HEK293 (cell line): ENCODE results near the gene RASA2.

ENCODE experiments used
- CTCF ChIA-PET: fragments of 350-600 bp; formaldehyde crosslinking; extraction: SDS; loops from one replicate; lab custom pipeline; 2021; ENCODE audit warnings: antibody characterized with exemption; lab: Yijun Ruan, JAX
- POLR2A ChIA-PET: fragments of 300-600 bp; formaldehyde crosslinking; extraction: SDS; loops from one replicate; lab custom pipeline; 2020; ENCODE audit warnings: antibody characterized with exemption, inconsistent platforms; lab: Yijun Ruan, JAX
- H3K27ac ChIP-seq: fragments of 200-500 bp; sonication (Bioruptor generic); 2 replicates; pipeline ENCODE4 v1.5.1; 2014; ENCODE audit warnings: low read depth, low read length, control low read depth, inconsistent platforms; ENCODE audit errors: extremely low read depth
- H3K36me3 ChIP-seq, 2 experiments: fragments of 200-500 bp in 1 of 2; sonication (Bioruptor generic) in 1 of 2; 1 replicate in 1 of 2; 2 replicates in 1 of 2; pipeline ENCODE4 v1.5.1; 2014 to 2017; ENCODE audit warnings: inconsistent platforms in 2 of 2, low read length in 2 of 2; ENCODE audit not compliant: control insufficient read depth in 2 of 2, insufficient read depth in 1 of 2
- H3K4me1 ChIP-seq: fragments of 200-500 bp; sonication (Bioruptor generic); 2 replicates; pipeline ENCODE4 v1.5.1; 2014; ENCODE audit warnings: mild to moderate bottlenecking, low read length, inconsistent platforms; ENCODE audit not compliant: control insufficient read depth, insufficient read depth
- H3K4me3 ChIP-seq: 2 replicates; pipeline ENCODE4 v1.5.1; 2011; ENCODE audit warnings: low read depth, mild to moderate bottlenecking, control low read depth, low read length, moderate library complexity
- H3K9me3 ChIP-seq: fragments of 200-500 bp; sonication (Bioruptor generic); 2 replicates; pipeline ENCODE4 v1.5.1; 2014; ENCODE audit warnings: low read depth, low read length, inconsistent platforms; ENCODE audit not compliant: control insufficient read depth, insufficient read depth
- EGR2 ChIP-seq: fragments of 450-650 bp; formaldehyde crosslinking; IDR thresholded peaks from 2 replicates; pipeline ENCODE4 v1.5.1; 2016; ENCODE audit warnings: low read depth, missing biosample characterization, missing genetic modification characterization
- KLF7 ChIP-seq: fragments of 450-650 bp; formaldehyde crosslinking; IDR thresholded peaks from 2 replicates; pipeline ENCODE4 v1.5.1; 2016; ENCODE audit warnings: missing biosample characterization, missing genetic modification characterization, borderline replicate concordance
- MEIS1 ChIP-seq: sonication (generic); formaldehyde crosslinking; IDR thresholded peaks from 2 replicates; pipeline ENCODE4 v1.8.1; 2022; ENCODE audit warnings: missing genetic modification reagents, mild to moderate bottlenecking, borderline replicate concordance
- MYNN ChIP-seq: fragments of 450-650 bp; formaldehyde crosslinking; IDR thresholded peaks from 2 replicates; pipeline ENCODE4 v1.5.1; 2016; ENCODE audit warnings: missing biosample characterization, missing genetic modification characterization, borderline replicate concordance
- OSR2 ChIP-seq: fragments of 450-650 bp; formaldehyde crosslinking; IDR thresholded peaks from 2 replicates; pipeline ENCODE4 v1.5.1; 2016; ENCODE audit warnings: missing biosample characterization, missing genetic modification characterization
- REPIN1 ChIP-seq: fragments of 450-650 bp; formaldehyde crosslinking; IDR thresholded peaks from 2 replicates; pipeline ENCODE4 v1.5.1; 2017; ENCODE audit warnings: missing biosample characterization, missing genetic modification characterization, low read depth
- SCRT1 ChIP-seq: fragments of 450-650 bp; formaldehyde crosslinking; IDR thresholded peaks from 2 replicates; pipeline ENCODE4 v1.5.1; 2016; ENCODE audit warnings: missing biosample characterization, missing genetic modification characterization, borderline replicate concordance
- SP7 ChIP-seq: fragments of 450-650 bp; formaldehyde crosslinking; IDR thresholded peaks from 2 replicates; pipeline ENCODE4 v1.5.1; 2016; ENCODE audit warnings: missing biosample characterization, missing genetic modification characterization
- ZFP3 ChIP-seq: fragments of 450-650 bp; formaldehyde crosslinking; IDR thresholded peaks from 2 replicates; pipeline ENCODE4 v1.5.1; 2016; ENCODE audit warnings: low read depth, missing biosample characterization, missing genetic modification characterization
- ZIC2 ChIP-seq: fragments of 450-650 bp; formaldehyde crosslinking; IDR thresholded peaks from 2 replicates; pipeline ENCODE4 v1.5.1; 2016; ENCODE audit warnings: missing biosample characterization, missing genetic modification characterization
- ZNF174 ChIP-seq: fragments of 450-650 bp; formaldehyde crosslinking; IDR thresholded peaks from 2 replicates; pipeline ENCODE4 v1.5.0; 2017; ENCODE audit warnings: missing biosample characterization, mild to moderate bottlenecking, missing genetic modification characterization
- ZNF529 ChIP-seq: fragments of 450-650 bp; formaldehyde crosslinking; IDR thresholded peaks from 2 replicates; pipeline ENCODE4 v1.5.1; 2017; ENCODE audit warnings: missing genetic modification characterization, missing biosample characterization; ENCODE audit not compliant: insufficient replicate concordance
- ZNF660 ChIP-seq: fragments of 450-650 bp; IDR thresholded peaks from 2 replicates; pipeline ENCODE4 v1.5.1; 2018; ENCODE audit warnings: missing biosample characterization, mild to moderate bottlenecking, missing genetic modification characterization
- ZNF701 ChIP-seq: fragments of 450-650 bp; formaldehyde crosslinking; IDR thresholded peaks from 2 replicates; pipeline ENCODE4 v1.5.1; 2016; ENCODE audit warnings: missing biosample characterization, missing genetic modification characterization
- ZNF768 ChIP-seq: fragments of 450-650 bp; formaldehyde crosslinking; IDR thresholded peaks from 2 replicates; pipeline ENCODE4 v1.5.1; 2018; ENCODE audit warnings: missing biosample characterization, mild to moderate bottlenecking, missing genetic modification characterization
- ZNF843 ChIP-seq: fragments of 450-650 bp; formaldehyde crosslinking; IDR thresholded peaks from 2 replicates; pipeline ENCODE4 v1.5.1; 2016; ENCODE audit warnings: missing biosample characterization, missing genetic modification characterization
- TF ChIP-seq, protein P1 (sequence below): fragments of 450-650 bp; formaldehyde crosslinking; IDR thresholded peaks from 2 replicates; pipeline ENCODE4 v1.5.1; 2016; ENCODE audit warnings: missing biosample characterization, missing genetic modification characterization
- TF ChIP-seq, protein P2 (sequence below): fragments of 450-650 bp; IDR thresholded peaks from 2 replicates; pipeline ENCODE4 v1.5.1; 2018; ENCODE audit warnings: missing biosample characterization, missing genetic modification characterization
- TF ChIP-seq, protein P3 (sequence below): fragments of 450-650 bp; formaldehyde crosslinking; IDR thresholded peaks from 2 replicates; pipeline ENCODE4 v1.5.1; 2016; ENCODE audit warnings: missing biosample characterization, missing genetic modification characterization
- TF ChIP-seq, protein P4 (sequence below): fragments of 450-650 bp; formaldehyde crosslinking; IDR thresholded peaks from 2 replicates; pipeline ENCODE4 v1.5.1; 2016; ENCODE audit warnings: missing biosample characterization, missing genetic modification characterization
- TF ChIP-seq, protein P5 (sequence below): fragments of 450-650 bp; formaldehyde crosslinking; IDR thresholded peaks from 2 replicates; pipeline ENCODE4 v1.5.0; 2017; ENCODE audit warnings: missing biosample characterization, missing genetic modification characterization, borderline replicate concordance
- TF ChIP-seq, protein P6 (sequence below): fragments of 450-650 bp; formaldehyde crosslinking; optimal IDR thresholded peaks from 2 replicates; pipeline ENCODE3; 2016; ENCODE audit warnings: missing biosample characterization, mild to moderate bottlenecking, missing genetic modification characterization

The RASA2 gene

DNA sequence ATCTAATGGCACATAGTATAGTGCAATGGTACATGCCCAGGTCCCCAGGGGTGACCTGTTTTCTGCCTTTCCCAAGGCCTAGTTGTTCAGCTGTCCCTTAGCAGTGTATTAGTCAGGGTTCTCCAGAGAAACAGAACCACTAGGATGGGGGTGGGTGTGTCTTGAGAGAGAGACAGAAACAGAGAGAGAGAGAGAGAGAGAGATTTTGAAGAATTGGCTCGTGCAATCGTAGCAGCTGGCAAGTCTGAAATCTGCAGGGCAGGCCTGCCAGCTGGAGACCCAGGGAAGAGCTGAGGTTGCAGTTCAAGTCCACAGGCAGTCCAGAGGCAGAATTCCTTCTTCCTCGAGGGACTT is 160.7 kb downstream of the RASA2 start (continued):
- TF ChIP-seq MEIS1 = no peak
- no peak for TF ChIP-seq ZFP3
- no peak for TF ChIP-seq ZNF529 (tag by site-specific recombination)

DNA sequence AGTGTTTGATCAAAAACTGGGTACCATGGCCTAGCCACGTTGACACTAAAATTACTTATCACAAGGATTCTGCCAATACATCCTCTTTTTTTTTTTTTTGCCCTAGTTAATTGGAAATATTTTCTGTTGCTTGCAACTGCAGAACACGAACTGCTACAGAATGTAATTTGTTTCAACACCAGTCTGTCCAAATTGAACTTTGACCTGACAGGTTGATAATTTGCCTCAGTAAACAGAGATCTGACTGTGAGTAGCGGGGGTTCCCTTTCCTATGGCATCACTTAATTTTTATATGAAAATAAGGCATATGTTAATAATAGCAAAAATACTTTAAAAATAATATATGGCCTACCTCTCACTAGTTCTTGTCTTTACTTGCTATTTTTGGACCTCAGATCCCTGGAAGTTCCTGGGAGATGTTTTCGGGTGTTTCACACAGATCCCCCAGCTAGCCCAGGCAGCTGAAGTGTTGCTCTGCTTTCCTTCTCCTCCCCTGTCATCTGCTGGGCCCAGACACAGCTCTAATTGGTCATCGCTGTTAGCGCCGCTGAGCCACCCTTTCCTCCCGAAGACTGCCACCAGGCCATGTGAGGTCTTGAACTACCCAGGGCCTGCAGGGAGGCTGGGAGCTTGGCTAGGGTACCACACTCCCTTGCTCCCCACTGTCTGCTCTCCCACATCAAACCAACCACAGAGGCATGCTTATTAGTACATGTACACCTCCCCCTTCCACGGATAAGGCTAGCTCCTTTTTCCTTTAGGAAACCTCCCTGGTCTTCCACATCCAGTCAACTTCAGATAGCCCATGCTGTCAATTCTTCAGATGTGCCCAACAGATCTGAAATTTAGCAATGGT is 161.5 kb downstream of the RASA2 start:
- TF ChIP-seq, protein P1, sequence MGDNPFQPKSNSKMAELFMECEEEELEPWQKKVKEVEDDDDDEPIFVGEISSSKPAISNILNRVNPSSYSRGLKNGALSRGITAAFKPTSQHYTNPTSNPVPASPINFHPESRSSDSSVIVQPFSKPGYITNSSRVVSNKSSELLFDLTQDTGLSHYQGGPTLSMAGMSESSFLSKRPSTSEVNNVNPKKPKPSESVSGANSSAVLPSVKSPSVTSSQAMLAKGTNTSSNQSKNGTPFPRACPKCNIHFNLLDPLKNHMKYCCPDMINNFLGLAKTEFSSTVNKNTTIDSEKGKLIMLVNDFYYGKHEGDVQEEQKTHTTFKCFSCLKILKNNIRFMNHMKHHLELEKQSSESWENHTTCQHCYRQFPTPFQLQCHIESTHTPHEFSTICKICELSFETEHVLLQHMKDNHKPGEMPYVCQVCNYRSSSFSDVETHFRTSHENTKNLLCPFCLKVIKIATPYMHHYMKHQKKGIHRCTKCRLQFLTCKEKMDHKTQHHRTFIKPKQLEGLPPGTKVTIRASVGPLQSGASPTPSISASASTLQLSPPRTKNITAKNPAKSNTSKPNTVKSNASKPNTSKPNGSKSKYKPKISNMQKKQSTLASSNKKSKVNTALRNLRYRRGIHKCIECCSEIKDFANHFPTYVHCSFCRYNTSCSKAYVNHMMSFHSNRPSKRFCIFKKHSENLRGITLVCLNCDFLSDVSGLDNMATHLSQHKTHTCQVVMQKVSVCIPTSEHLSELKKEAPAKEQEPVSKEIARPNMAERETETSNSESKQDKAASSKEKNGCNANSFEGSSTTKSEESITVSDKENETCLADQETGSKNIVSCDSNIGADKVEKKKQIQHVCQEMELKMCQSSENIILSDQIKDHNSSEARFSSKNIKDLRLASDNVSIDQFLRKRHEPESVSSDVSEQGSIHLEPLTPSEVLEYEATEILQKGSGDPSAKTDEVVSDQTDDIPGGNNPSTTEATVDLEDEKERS (tag by site-specific recombination) = no peak
- no peak for TF ChIP-seq SP7 (tag by site-specific recombination)
- TF ChIP-seq ZNF843 = no peak
- no peak for TF ChIP-seq ZNF701 (tag by site-specific recombination)
- no peak for TF ChIP-seq EGR2
- TF ChIP-seq, protein P2, sequence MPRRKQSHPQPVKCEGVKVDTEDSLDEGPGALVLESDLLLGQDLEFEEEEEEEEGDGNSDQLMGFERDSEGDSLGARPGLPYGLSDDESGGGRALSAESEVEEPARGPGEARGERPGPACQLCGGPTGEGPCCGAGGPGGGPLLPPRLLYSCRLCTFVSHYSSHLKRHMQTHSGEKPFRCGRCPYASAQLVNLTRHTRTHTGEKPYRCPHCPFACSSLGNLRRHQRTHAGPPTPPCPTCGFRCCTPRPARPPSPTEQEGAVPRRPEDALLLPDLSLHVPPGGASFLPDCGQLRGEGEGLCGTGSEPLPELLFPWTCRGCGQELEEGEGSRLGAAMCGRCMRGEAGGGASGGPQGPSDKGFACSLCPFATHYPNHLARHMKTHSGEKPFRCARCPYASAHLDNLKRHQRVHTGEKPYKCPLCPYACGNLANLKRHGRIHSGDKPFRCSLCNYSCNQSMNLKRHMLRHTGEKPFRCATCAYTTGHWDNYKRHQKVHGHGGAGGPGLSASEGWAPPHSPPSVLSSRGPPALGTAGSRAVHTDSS (tag by site-specific recombination) = no peak
- TF ChIP-seq, protein P3, sequence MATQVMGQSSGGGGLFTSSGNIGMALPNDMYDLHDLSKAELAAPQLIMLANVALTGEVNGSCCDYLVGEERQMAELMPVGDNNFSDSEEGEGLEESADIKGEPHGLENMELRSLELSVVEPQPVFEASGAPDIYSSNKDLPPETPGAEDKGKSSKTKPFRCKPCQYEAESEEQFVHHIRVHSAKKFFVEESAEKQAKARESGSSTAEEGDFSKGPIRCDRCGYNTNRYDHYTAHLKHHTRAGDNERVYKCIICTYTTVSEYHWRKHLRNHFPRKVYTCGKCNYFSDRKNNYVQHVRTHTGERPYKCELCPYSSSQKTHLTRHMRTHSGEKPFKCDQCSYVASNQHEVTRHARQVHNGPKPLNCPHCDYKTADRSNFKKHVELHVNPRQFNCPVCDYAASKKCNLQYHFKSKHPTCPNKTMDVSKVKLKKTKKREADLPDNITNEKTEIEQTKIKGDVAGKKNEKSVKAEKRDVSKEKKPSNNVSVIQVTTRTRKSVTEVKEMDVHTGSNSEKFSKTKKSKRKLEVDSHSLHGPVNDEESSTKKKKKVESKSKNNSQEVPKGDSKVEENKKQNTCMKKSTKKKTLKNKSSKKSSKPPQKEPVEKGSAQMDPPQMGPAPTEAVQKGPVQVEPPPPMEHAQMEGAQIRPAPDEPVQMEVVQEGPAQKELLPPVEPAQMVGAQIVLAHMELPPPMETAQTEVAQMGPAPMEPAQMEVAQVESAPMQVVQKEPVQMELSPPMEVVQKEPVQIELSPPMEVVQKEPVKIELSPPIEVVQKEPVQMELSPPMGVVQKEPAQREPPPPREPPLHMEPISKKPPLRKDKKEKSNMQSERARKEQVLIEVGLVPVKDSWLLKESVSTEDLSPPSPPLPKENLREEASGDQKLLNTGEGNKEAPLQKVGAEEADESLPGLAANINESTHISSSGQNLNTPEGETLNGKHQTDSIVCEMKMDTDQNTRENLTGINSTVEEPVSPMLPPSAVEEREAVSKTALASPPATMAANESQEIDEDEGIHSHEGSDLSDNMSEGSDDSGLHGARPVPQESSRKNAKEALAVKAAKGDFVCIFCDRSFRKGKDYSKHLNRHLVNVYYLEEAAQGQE (tag by site-specific recombination) = no peak
- TF ChIP-seq, protein P4, sequence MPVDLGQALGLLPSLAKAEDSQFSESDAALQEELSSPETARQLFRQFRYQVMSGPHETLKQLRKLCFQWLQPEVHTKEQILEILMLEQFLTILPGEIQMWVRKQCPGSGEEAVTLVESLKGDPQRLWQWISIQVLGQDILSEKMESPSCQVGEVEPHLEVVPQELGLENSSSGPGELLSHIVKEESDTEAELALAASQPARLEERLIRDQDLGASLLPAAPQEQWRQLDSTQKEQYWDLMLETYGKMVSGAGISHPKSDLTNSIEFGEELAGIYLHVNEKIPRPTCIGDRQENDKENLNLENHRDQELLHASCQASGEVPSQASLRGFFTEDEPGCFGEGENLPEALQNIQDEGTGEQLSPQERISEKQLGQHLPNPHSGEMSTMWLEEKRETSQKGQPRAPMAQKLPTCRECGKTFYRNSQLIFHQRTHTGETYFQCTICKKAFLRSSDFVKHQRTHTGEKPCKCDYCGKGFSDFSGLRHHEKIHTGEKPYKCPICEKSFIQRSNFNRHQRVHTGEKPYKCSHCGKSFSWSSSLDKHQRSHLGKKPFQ = no peak
- TF ChIP-seq ZNF768 (tag by site-specific recombination) = no peak
- no peak for TF ChIP-seq KLF7 (tag by site-specific recombination)
- TF ChIP-seq, protein P5, sequence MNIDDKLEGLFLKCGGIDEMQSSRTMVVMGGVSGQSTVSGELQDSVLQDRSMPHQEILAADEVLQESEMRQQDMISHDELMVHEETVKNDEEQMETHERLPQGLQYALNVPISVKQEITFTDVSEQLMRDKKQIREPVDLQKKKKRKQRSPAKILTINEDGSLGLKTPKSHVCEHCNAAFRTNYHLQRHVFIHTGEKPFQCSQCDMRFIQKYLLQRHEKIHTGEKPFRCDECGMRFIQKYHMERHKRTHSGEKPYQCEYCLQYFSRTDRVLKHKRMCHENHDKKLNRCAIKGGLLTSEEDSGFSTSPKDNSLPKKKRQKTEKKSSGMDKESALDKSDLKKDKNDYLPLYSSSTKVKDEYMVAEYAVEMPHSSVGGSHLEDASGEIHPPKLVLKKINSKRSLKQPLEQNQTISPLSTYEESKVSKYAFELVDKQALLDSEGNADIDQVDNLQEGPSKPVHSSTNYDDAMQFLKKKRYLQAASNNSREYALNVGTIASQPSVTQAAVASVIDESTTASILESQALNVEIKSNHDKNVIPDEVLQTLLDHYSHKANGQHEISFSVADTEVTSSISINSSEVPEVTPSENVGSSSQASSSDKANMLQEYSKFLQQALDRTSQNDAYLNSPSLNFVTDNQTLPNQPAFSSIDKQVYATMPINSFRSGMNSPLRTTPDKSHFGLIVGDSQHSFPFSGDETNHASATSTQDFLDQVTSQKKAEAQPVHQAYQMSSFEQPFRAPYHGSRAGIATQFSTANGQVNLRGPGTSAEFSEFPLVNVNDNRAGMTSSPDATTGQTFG = no peak
- no peak for TF ChIP-seq SCRT1 (tag by site-specific recombination)
- no peak for TF ChIP-seq REPIN1 (tag by site-specific recombination)
- TF ChIP-seq ZNF174 (tag by site-specific recombination) = no peak
- no peak for TF ChIP-seq ZIC2 (tag by site-specific recombination)
- TF ChIP-seq, protein P6, sequence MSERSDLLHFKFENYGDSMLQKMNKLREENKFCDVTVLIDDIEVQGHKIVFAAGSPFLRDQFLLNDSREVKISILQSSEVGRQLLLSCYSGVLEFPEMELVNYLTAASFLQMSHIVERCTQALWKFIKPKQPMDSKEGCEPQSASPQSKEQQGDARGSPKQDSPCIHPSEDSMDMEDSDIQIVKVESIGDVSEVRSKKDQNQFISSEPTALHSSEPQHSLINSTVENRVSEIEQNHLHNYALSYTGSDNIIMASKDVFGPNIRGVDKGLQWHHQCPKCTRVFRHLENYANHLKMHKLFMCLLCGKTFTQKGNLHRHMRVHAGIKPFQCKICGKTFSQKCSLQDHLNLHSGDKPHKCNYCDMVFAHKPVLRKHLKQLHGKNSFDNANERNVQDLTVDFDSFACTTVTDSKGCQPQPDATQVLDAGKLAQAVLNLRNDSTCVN (tag by site-specific recombination) = no peak
- no peak for TF ChIP-seq MYNN
- no peak for TF ChIP-seq OSR2
- TF ChIP-seq ZNF660 = no peak
- TF ChIP-seq, all 188 proteins: peak for 0
- Histone ChIP-seq H3K36me3 (no peaks in the 10 kb centered on the region), H3K4me3 (no peak overlapping the region), H3K27ac (no peak overlapping the region), H3K4me1 (no peaks in the 10 kb centered on the region), H3K9me3 (no peaks in the 10 kb centered on the region)
- ChIA-PET POLR2A (no interaction called here), CTCF (no interaction called here)
